ENCODE data around the gene ABCD4.

The ABCD4 gene

DNA sequence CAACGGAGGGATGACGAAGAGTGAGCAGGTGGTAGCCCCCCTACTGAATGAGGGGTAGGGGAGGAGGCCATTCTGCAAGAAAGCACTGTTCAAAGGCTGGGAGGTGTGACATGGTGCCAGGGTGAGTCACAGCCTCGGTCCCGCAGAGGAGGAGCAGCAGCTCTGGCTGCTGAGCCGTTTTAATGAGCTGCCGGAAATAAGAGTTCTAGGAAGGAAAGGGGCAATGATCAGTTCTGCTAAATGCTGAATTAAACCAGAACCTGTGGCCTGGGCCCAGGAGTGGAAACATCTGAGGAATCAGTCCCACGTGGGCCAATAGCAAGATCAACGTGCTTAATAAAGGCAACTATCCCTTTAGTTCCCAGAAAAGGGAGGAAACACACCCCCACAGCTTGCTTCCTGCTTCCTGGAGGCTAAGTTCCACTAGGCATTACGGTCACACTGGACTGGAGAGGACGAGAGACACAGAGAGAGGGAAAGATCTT, 3.6 kb downstream of the ABCD4 start:
- H3K4me1 ChIP-seq (ENCODE audit: control insufficient read depth, insufficient read depth, low read length): peaks cover 11% of the 10 kb centered on the region
- peaks cover 26% of the 10 kb centered on the region for H3K36me3 ChIP-seq (ENCODE audit: insufficient read depth, low read length)
- H3K4me3 ChIP-seq (ENCODE audit: low read length): peak overlapping the region; percentile 45
- H3K27me3 ChIP-seq (ENCODE audit: control insufficient read depth, insufficient read depth, low read length): no peaks in the 10 kb centered on the region
- no peaks in the 10 kb centered on the region for H3K9me3 ChIP-seq (replicated peaks; ENCODE audit: low read length)
- peak overlapping the region; percentile 69 for H3K4me2 ChIP-seq (ENCODE audit: low read length)
- H3K9ac ChIP-seq (ENCODE audit: low read depth, low read length): peak overlapping the region; percentile 12

DNA sequence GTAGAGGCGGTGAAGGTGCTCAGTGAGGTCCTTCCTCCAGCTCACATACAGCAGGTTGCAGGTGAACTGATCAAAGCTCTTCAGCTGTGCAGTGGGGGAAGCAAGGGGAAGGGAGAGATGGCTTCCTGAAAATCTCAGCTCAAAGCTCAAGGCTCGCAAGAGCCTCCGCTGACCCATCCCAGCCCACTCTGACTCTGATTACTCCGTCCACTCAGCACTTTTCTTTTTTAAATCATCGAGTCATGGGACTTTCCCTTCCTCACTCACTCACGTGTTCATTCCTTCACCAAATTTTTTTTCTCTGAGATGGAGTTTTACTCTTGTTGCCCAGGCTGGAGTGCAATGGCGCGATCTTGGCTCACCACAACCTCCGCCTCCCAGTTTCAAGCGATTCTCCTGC, 4.7 kb downstream of the ABCD4 start:
- Histone ChIP-seq H3K9ac (ENCODE audit: low read depth, low read length) (no peak overlapping the region), H3K4me3 (ENCODE audit: low read length) (no peak overlapping the region), H3K4me2 (ENCODE audit: low read length) (no peak overlapping the region), H3K4me1 (ENCODE audit: control insufficient read depth, insufficient read depth, low read length) (peaks cover 11% of the 10 kb centered on the region), H3K9me3 (replicated peaks; ENCODE audit: low read length) (no peaks in the 10 kb centered on the region), H3K36me3 (ENCODE audit: insufficient read depth, low read length) (peaks cover 29% of the 10 kb centered on the region), H3K27me3 (ENCODE audit: control insufficient read depth, insufficient read depth, low read length) (no peaks in the 10 kb centered on the region)

DNA sequence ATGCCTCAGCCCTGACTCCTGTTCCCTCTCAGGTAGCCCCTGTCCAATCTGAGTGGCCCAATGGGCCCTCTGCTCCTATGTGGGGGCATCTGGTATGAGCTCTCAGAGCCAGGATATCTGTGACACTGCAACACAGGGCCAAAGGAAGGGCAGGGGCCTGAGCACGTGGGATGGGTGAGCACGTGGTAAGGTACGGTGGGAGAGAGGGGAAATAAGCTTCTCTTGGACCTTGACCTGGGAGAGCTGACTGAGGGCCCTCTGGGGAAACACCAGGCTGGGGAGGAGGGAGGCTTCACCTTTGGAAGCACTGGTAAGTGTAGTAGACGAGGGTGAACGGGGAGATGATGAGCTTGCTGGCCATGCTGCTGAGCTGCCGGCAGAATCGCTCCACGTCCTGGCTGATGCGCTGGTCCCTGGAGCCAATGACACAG, 6.7 kb downstream of the ABCD4 start:
- H3K27me3 ChIP-seq (ENCODE audit: control insufficient read depth, insufficient read depth, low read length): no peaks in the 10 kb centered on the region
- H3K9me3 ChIP-seq (replicated peaks; ENCODE audit: low read length): no peaks in the 10 kb centered on the region
- peaks cover 8% of the 10 kb centered on the region for H3K4me1 ChIP-seq (ENCODE audit: control insufficient read depth, insufficient read depth, low read length)
- peaks cover 48% of the 10 kb centered on the region for H3K36me3 ChIP-seq (ENCODE audit: insufficient read depth, low read length)
- no peak overlapping the region for H3K4me3 ChIP-seq (ENCODE audit: low read length)
- no peak overlapping the region for H3K4me2 ChIP-seq (ENCODE audit: low read length)
- no peak overlapping the region for H3K9ac ChIP-seq (ENCODE audit: low read depth, low read length)

DNA sequence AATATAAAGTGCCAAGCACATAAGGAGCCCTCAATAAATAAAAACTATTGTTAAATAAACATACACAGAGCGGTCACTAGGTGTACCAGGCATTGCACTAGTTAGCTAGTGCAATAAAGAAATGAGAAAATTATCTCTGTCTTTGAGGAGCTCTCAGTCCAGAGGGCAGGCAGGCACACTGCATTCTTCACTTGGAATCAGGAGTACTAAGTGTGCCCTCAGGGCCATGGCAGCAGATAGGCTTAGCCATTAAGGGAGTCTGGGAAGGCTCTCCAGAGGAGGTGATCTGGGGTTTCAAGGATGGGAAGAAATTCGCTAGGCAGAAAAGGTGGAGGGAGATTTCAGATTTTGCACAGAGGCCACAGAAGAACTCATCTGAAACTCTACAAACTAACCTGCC, 9.1 kb downstream of the ABCD4 start:
- Histone ChIP-seq H3K36me3 (ENCODE audit: insufficient read depth, low read length) (peaks cover 60% of the 10 kb centered on the region), H3K27me3 (ENCODE audit: control insufficient read depth, insufficient read depth, low read length) (no peaks in the 10 kb centered on the region), H3K4me2 (ENCODE audit: low read length) (no peak overlapping the region), H3K9me3 (replicated peaks; ENCODE audit: low read length) (no peaks in the 10 kb centered on the region), H3K9ac (ENCODE audit: low read depth, low read length) (no peak overlapping the region), H3K4me1 (ENCODE audit: control insufficient read depth, insufficient read depth, low read length) (no peaks in the 10 kb centered on the region), H3K4me3 (ENCODE audit: low read length) (no peak overlapping the region)

DNA sequence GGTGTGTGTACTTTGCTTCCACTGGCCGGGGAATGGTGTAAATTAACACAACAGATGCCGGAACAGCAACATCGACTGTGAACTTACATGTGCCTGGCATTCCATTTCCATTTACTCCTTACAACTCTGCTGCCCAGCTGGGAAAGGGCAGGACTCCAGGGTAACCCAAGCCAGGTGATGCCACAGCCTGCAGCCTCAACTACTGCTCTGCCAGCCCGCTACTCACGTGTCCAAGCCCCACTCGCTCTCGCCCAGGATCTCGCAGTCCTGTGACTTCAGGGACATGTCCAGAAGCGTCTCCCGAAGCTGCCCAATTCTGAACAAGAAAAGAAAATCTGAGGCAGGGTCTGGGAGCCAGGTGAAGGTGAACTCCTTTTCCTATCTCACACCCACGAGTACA, 10.7 kb downstream of the ABCD4 start:
- Histone ChIP-seq H3K36me3 (ENCODE audit: insufficient read depth, low read length) (peaks cover 65% of the 10 kb centered on the region), H3K9ac (ENCODE audit: low read depth, low read length) (no peak overlapping the region)

DNA sequence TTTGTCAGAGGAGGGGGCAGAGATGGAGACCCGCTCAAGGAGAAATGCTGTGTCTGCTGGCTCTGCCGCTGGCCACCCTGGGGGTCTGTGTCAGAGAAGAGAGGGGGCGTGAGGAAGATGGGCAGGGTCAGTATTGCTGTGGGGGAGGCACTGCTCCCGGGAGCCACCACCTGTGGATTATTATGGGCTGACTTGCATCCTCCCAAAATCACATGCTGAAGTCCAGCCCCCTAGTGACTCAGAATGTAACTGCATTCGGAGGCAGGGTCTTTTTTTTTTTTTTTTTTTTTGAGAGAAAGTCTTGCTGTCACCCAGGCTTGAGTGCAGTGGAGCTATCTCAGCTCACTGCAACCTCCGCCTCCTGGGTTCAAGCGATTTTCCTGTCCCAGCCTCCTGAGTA, 12.3 kb downstream of the ABCD4 start:
- H3K27me3 ChIP-seq (ENCODE audit: control insufficient read depth, insufficient read depth, low read length): no peaks in the 10 kb centered on the region
- H3K9me3 ChIP-seq (replicated peaks; ENCODE audit: low read length): no peaks in the 10 kb centered on the region
- H3K4me1 ChIP-seq (ENCODE audit: control insufficient read depth, insufficient read depth, low read length): no peaks in the 10 kb centered on the region
- no peak overlapping the region for H3K9ac ChIP-seq (ENCODE audit: low read depth, low read length)
- no peak overlapping the region for H3K4me3 ChIP-seq (ENCODE audit: low read length)
- no peak overlapping the region for H3K4me2 ChIP-seq (ENCODE audit: low read length)
- H3K36me3 ChIP-seq (ENCODE audit: insufficient read depth, low read length): peaks cover 70% of the 10 kb centered on the region

More for the DNA sequence above, 10.7 kb downstream of the ABCD4 start:
- Histone ChIP-seq H3K4me2 (ENCODE audit: low read length) (no peak overlapping the region), H3K4me3 (ENCODE audit: low read length) (no peak overlapping the region), H3K9me3 (replicated peaks; ENCODE audit: low read length) (no peaks in the 10 kb centered on the region), H3K27me3 (ENCODE audit: control insufficient read depth, insufficient read depth, low read length) (no peaks in the 10 kb centered on the region), H3K4me1 (ENCODE audit: control insufficient read depth, insufficient read depth, low read length) (no peaks in the 10 kb centered on the region)

DNA sequence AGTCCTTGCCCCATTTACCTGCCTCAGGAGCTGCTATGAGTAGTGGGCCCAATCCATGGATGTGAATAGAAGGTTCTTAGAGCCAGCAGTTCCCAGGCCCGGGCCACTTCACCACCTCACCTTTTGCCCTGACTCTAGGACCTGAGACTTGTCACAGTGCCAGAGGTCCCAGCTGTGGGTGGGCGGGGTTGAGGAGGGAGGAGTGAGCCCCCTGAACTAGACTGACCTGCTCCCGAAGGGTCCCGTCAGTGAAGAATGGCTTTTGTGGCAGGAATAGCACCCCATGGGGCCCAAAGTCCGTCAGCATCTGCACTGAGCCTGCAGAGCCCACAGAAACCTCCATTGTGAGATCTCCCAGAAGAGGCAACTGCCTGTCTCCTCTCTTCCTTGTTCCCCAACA, 12.9 kb downstream of the ABCD4 start:
- H3K4me1 ChIP-seq (ENCODE audit: control insufficient read depth, insufficient read depth, low read length): no peaks in the 10 kb centered on the region
- peaks cover 76% of the 10 kb centered on the region for H3K36me3 ChIP-seq (ENCODE audit: insufficient read depth, low read length)

DNA sequence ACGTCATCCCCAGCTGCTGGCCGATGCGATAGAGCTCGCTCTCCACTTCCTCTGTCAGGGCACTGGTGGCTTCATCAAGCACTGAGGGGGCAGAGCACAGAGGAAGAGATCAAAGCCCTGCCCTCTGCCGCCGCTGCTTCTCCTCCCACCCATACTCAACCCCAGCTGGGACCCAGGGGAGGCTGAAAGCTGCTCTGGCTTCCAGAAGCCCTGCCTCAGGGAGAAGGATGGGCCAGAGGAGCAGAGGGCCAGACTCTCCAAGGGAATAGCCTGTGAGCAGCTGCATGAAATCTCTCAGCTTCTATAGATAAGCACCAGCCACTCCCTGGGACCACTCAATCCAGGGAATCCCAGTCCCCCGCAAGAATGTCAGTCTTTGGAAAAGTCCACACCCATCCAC, 16.0 kb downstream of the ABCD4 start:
- peaks cover 68% of the 10 kb centered on the region for H3K36me3 ChIP-seq (ENCODE audit: insufficient read depth, low read length)

More for the DNA sequence above, 12.9 kb downstream of the ABCD4 start:
- H3K9me3 ChIP-seq (replicated peaks; ENCODE audit: low read length): no peaks in the 10 kb centered on the region
- H3K4me2 ChIP-seq (ENCODE audit: low read length): no peak overlapping the region
- no peak overlapping the region for H3K4me3 ChIP-seq (ENCODE audit: low read length)
- H3K9ac ChIP-seq (ENCODE audit: low read depth, low read length): no peak overlapping the region
- no peaks in the 10 kb centered on the region for H3K27me3 ChIP-seq (ENCODE audit: control insufficient read depth, insufficient read depth, low read length)

DNA sequence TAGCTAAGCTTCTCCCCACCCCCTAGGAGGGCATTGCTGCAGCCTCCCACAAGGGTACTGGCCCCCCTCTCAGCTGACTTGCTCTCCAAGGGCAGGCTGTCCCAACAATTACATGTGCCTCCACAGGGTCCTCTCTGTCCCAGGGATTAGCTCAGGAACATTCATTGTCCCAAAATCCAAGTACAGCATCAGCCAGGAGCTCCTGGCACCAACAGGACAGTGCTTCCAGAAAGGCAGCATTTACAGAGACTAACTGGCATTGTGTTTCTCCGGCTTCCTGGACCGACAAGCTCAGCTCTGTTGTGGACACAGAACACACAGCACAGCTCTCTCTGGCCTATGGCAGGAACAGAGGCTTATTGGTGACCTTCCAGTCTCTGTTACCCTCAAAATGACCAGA, 21.7 kb downstream of the ABCD4 start:
- no peaks in the 10 kb centered on the region for H3K4me1 ChIP-seq (ENCODE audit: control insufficient read depth, insufficient read depth, low read length)
- peaks cover 24% of the 10 kb centered on the region for H3K36me3 ChIP-seq (ENCODE audit: insufficient read depth, low read length)
- H3K4me2 ChIP-seq (ENCODE audit: low read length): no peak overlapping the region
- no peak overlapping the region for H3K4me3 ChIP-seq (ENCODE audit: low read length)
- H3K9me3 ChIP-seq (replicated peaks; ENCODE audit: low read length): no peaks in the 10 kb centered on the region
- H3K9ac ChIP-seq (ENCODE audit: low read depth, low read length): no peak overlapping the region
- H3K27me3 ChIP-seq (ENCODE audit: control insufficient read depth, insufficient read depth, low read length): no peaks in the 10 kb centered on the region

More for the DNA sequence above, 16.0 kb downstream of the ABCD4 start:
- H3K9me3 ChIP-seq (replicated peaks; ENCODE audit: low read length): no peaks in the 10 kb centered on the region
- H3K27me3 ChIP-seq (ENCODE audit: control insufficient read depth, insufficient read depth, low read length): no peaks in the 10 kb centered on the region
- no peak overlapping the region for H3K4me3 ChIP-seq (ENCODE audit: low read length)
- H3K9ac ChIP-seq (ENCODE audit: low read depth, low read length): no peak overlapping the region
- H3K4me2 ChIP-seq (ENCODE audit: low read length): no peak overlapping the region
- no peaks in the 10 kb centered on the region for H3K4me1 ChIP-seq (ENCODE audit: control insufficient read depth, insufficient read depth, low read length)

DNA sequence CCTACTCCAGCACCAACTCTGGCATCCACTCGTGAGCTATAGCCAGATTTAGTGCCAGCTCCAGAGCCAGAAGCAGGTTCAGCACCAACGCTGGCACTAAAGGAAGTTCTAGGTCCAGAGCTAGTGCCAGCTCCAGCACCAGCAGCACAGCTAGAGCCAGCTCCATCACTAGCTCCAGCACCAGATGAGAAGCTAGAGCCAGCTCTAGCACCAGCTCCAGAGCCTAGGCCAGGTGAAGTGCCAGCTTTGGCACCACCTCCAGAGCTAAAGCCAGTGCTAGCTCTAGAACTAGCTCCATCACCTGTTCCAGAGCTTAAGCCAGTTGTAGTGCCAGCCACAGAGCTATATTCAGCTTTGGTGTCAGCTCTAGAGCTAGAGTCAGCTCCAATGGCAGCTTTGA, 24.7 kb downstream of the ABCD4 start:
- H3K4me2 ChIP-seq (ENCODE audit: low read length): no peak overlapping the region
- H3K27me3 ChIP-seq (ENCODE audit: control insufficient read depth, insufficient read depth, low read length): peaks cover 5% of the 10 kb centered on the region
- H3K36me3 ChIP-seq (ENCODE audit: insufficient read depth, low read length): peaks cover 2% of the 10 kb centered on the region
- H3K4me3 ChIP-seq (ENCODE audit: low read length): no peak overlapping the region
- no peaks in the 10 kb centered on the region for H3K9me3 ChIP-seq (replicated peaks; ENCODE audit: low read length)
- H3K9ac ChIP-seq (ENCODE audit: low read depth, low read length): no peak overlapping the region
- H3K4me1 ChIP-seq (ENCODE audit: control insufficient read depth, insufficient read depth, low read length): peaks cover 4% of the 10 kb centered on the region

DNA sequence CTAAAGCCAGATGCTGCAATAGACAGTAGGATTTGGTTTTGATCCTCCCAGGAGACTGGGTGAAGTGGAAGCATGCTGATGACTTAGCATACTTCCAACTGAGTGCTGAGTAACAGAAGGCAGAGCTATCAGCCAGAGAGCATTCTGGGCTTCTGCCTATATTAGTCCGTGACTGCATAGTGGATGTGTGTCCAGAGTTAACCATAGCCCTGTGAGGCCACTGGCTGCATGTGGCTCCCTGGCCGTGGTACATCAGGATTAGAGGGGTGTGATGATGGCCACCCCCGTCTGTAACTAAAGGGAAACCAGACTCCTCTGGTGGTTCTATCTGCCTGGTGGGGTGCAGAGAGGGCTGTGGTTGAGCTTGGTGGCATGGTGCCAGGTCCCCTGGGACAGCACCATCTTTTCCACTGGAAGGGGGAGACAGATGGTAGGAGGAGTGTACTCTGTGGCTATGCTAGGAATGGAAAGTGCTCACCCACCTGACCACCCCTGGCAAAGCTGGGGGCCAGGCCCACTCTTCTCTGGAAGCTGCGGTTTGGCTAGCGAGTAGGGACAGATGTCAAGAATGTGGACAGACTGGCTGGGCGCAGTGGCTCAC, 27.4 kb downstream of the ABCD4 start:
- Histone ChIP-seq H3K9ac (ENCODE audit: low read depth, low read length) (no peak overlapping the region), H3K9me3 (replicated peaks; ENCODE audit: low read length) (no peaks in the 10 kb centered on the region), H3K4me2 (ENCODE audit: low read length) (peak overlapping the region; percentile 8), H3K4me3 (ENCODE audit: low read length) (no peak overlapping the region), H3K36me3 (ENCODE audit: insufficient read depth, low read length) (no peaks in the 10 kb centered on the region), H3K4me1 (ENCODE audit: control insufficient read depth, insufficient read depth, low read length) (peaks cover 8% of the 10 kb centered on the region), H3K27me3 (ENCODE audit: control insufficient read depth, insufficient read depth, low read length) (peaks cover 15% of the 10 kb centered on the region)

DNA sequence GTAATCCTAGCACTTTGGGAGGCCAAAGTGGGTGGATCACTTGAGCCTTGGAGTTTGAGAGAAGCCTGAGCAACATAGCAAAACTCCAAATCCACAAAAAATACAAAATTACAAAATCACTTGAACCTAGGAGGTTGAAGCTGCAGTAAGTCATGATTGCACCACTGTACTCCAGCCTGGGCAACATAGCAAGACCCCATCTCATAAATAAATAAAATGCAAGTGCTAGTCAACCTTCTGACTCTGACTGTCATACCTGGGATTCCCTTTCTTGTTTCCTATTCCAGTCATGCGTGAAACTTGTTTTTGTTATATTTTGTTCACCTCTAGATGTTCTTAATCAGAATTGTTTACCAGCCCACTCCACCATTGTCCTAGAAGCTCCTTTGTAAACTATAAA, 31.4 kb downstream of the ABCD4 start:
- Histone ChIP-seq H3K9me3 (replicated peaks; ENCODE audit: low read length) (no peaks in the 10 kb centered on the region), H3K9ac (ENCODE audit: low read depth, low read length) (no peak overlapping the region), H3K4me2 (ENCODE audit: low read length) (no peak overlapping the region), H3K4me3 (ENCODE audit: low read length) (no peak overlapping the region), H3K27me3 (ENCODE audit: control insufficient read depth, insufficient read depth, low read length) (peaks cover 26% of the 10 kb centered on the region), H3K36me3 (ENCODE audit: insufficient read depth, low read length) (no peaks in the 10 kb centered on the region), H3K4me1 (ENCODE audit: control insufficient read depth, insufficient read depth, low read length) (peaks cover 12% of the 10 kb centered on the region)

Measured in skeletal muscle satellite cell (primary cell).